Right atrium auricular region (tissue), 2 donors: ENCODE results near the gene RNF212. TPM values are rescaled to one million over a fixed set of nuclear protein-coding genes. Genes with fewer than 3 reads are reported as not detected.
"Not testable (repeated sequence)": the region's sequence is repeated elsewhere in the genome, so short reads cannot be mapped to it uniquely, and the experiment has no call there.

ENCODE experiments used
- DNase-seq: peaks from one replicate; pipeline ENCODE4 v3.0.0-alpha.2; 2019; ENCODE audit warnings: low spot score
- H3K27ac ChIP-seq, 2 donors: fragments of 200-600 bp; sonication (generic); 1 replicate in 1 of 2; 2 replicates in 1 of 2; pipeline ENCODE4 v1.5.1; 2016 to 2019
- H3K27me3 ChIP-seq, 2 donors: fragments of 200-600 bp; sonication (generic); one replicate each; pipeline versions ENCODE4 v1.5.1 to v1.6.0; 2017 to 2019
- H3K36me3 ChIP-seq: fragments of 200-600 bp; sonication (generic); one replicate; pipeline ENCODE4 v1.5.1; 2016
- H3K4me1 ChIP-seq, 2 donors: fragments of 200-600 bp; sonication (generic); one replicate each; pipeline versions ENCODE4 v1.5.1 to v1.6.0; 2017 to 2019
- H3K4me3 ChIP-seq, 2 donors: fragments of 200-600 bp; sonication (generic); 1 replicate in 1 of 2; 2 replicates in 1 of 2; pipeline ENCODE4 v1.5.1; 2017 to 2019; ENCODE audit warnings: mild to moderate bottlenecking in 1 of 2, moderate library complexity in 1 of 2
- H3K9me3 ChIP-seq, 2 donors: fragments of 200-600 bp; sonication (generic); one replicate each; pipeline ENCODE4 v1.5.1; 2019
- total RNA-seq, 2 donors: library from RNA; depleted of rRNA; stranded (reverse); fragments of >200 nt; gene quantifications; one replicate each; pipeline ENCODE4 v1.1.0, GENCODE V29; 2016
- TF ChIP-seq, protein P1 (sequence below), 2 donors: fragments of 200-600 bp; sonication (generic); IDR thresholded peaks; one replicate each; pipeline ENCODE4 v1.5.1; 2019; ENCODE audit warnings: antibody characterized with exemption in 2 of 2

Gene RNF212
- total RNA-seq, 2 donors from 2014 or later = 1.9 TPM

DNA sequence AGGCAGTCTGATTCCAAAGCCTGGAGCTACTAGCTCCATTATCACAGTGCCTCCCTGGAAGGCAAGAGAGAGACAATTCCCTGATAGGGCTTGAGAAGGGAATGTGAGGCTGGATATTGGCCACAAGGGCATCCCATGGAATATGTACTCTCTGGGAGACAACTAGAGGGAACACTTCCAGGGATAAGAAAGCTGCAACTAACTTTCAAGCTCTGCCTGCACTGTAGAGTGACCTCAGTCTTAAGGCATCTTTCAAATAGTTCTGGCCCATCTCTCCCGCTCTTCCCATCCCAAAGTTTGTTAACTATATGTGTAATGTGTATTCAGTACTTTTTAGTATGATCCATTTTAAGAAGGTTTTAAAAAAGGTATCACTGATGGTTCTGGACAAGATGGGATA, 13.1 kb upstream of the RNF212 start:
- DNase-seq = no peak
- Histone ChIP-seq H3K4me1 (no peaks in the 10 kb centered on the region), H3K9me3 (no peaks in the 10 kb centered on the region), H3K27ac (no peak overlapping the region), H3K27me3 (no peaks in the 10 kb centered on the region), H3K4me3 (no peak overlapping the region), H3K36me3 (no peaks in the 10 kb centered on the region)
- TF ChIP-seq, protein P1, sequence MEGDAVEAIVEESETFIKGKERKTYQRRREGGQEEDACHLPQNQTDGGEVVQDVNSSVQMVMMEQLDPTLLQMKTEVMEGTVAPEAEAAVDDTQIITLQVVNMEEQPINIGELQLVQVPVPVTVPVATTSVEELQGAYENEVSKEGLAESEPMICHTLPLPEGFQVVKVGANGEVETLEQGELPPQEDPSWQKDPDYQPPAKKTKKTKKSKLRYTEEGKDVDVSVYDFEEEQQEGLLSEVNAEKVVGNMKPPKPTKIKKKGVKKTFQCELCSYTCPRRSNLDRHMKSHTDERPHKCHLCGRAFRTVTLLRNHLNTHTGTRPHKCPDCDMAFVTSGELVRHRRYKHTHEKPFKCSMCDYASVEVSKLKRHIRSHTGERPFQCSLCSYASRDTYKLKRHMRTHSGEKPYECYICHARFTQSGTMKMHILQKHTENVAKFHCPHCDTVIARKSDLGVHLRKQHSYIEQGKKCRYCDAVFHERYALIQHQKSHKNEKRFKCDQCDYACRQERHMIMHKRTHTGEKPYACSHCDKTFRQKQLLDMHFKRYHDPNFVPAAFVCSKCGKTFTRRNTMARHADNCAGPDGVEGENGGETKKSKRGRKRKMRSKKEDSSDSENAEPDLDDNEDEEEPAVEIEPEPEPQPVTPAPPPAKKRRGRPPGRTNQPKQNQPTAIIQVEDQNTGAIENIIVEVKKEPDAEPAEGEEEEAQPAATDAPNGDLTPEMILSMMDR (IDR thresholded peaks at IDR 0.05) = no peak

DNA sequence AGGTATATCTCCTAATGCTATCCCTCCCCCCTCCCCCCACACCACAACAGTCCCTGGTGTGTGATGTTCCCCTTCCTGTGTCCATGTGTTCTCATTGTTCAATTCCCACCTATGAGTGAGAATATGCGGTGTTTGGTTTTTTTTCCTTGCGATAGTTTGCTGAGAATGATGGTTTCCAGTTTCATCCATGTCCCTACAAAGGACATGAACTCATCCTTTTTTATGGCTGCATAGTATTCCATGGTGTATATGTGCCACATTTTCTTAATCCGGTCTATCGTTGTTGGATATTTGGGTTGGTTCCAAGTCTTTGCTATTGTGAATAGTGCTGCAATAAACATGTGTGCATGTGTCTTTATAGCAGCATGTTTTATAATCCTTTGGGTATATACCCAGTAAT, 12.1 kb upstream of the RNF212 start:
- H3K27ac ChIP-seq, H3K4me3 ChIP-seq, H3K36me3 ChIP-seq, DNase-seq, H3K9me3 ChIP-seq, H3K27me3 ChIP-seq, H3K4me1 ChIP-seq: not testable (repeated sequence)

DNA sequence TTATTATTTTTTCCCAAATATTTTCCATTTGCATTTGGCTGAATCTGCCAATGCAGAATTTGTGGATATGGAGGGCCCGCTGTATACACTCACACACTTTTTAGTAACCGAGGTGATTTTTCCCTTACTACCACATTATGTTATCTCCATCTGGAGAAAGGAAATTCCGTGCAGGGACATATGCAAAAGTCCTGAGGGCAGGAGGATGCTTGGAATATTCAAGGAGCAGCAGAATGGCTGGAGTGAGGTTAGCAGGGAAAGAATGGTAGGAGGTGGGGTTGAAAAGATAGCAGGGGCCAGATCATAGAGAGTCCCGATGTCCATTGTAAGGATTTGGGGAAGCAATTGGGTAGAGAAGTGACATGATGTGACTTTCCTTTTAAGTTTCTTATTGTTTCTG, 11.5 kb upstream of the RNF212 start:
- TF ChIP-seq, protein P1 (IDR thresholded peaks at IDR 0.05) = no peak
- H3K27ac ChIP-seq = no peak overlapping the region
- H3K4me1 ChIP-seq = no peaks in the 10 kb centered on the region
- H3K36me3 ChIP-seq = no peaks in the 10 kb centered on the region
- DNase-seq = no peak
- H3K27me3 ChIP-seq = no peaks in the 10 kb centered on the region
- peaks cover 0 to 7% of the 10 kb centered on the region in 2 donors for H3K9me3 ChIP-seq
- H3K4me3 ChIP-seq = no peak overlapping the region

DNA sequence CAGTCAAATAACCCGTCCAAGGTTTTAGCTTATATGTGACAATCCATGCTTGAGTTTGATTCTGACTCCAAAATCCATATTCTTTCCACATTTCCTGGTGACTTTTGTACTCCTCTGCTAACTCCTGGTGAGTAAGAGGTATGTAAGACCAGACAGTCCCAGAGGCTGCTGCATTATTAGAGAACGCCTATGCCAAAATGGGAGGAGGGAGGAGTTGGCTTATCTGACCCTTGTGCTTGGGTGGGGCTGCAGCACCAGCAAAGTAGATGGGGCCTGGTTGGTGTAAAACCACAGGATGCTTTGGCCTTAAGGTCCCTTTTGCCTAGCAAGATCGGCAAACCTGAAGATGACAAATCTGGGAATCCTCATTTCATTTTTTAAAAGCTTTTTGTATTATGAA, 9.1 kb upstream of the RNF212 start:
- H3K27me3 ChIP-seq = no peaks in the 10 kb centered on the region
- DNase-seq = no peak
- H3K4me1 ChIP-seq = no peaks in the 10 kb centered on the region
- peaks cover 0 to 7% of the 10 kb centered on the region in 2 donors for H3K9me3 ChIP-seq
- TF ChIP-seq, protein P1 (IDR thresholded peaks at IDR 0.05) = no peak
- H3K27ac ChIP-seq = no peak overlapping the region
- H3K4me3 ChIP-seq = no peak overlapping the region
- no peaks in the 10 kb centered on the region for H3K36me3 ChIP-seq

DNA sequence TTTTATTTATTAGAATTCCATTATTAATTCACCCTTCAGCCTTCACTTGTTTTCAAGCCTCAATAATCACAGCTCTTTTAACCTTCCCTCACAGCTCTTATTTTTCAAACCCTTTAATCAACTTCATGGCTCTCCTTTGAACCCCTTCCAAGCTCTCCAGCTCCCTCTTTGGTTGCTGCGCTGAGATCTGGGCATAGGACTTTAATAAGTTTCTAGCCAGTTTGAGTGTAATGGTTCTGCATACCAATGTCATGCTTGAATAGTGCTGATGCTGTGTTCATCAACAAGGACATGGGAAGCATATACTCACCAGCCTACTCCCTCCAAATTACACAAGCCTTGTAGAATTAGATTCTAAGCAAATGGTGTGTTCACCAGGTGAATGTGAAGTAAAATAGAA, 3.5 kb upstream of the RNF212 start:
- Histone ChIP-seq H3K36me3 (no peaks in the 10 kb centered on the region), H3K27me3 (no peaks in the 10 kb centered on the region), H3K4me1 (peaks cover 0 to 5% of the 10 kb centered on the region in 2 donors), H3K4me3 (no peak overlapping the region), H3K27ac (no peak overlapping the region), H3K9me3 (peaks cover 0 to 7% of the 10 kb centered on the region in 2 donors)
- DNase-seq = no peak
- TF ChIP-seq, protein P1 (IDR thresholded peaks at IDR 0.05) = no peak

DNA sequence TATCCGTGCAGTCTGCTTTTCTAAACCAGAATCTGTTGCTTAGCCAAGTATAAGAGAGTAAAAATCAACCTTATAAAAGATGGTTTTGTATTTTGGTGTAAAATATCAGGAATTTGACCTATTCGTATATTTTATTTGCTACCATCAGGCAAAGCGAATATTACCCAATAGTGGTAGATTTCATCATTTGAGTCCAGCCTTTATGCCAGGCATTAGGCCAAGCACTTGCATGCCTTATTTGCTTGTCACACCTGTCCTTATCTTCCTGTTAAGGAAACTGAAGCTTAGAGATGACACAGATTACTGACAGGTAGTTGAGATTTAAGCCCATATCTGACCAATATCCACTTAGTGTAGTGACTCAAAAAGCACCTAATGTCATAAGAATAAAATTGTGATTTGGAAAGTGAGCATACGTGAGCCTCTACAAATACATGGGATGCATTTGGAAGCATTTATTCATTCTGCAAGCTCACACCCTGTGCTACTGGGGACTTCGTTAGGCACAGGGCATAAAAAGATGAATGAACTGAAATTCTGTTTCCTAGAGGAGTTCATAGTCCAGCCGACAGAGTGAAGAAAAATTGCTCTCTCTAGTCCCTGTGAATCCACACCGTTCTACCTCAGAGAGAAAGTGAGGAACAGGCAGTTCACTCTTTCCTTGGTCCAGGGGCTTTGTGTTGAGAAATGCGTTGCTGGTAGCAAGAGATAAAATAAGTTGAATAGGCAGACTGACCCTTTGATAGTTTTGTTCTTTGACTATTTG, 2.3 kb upstream of the RNF212 start:
- H3K4me3 ChIP-seq = no peak overlapping the region
- H3K27me3 ChIP-seq = no peaks in the 10 kb centered on the region
- no peaks in the 10 kb centered on the region for H3K36me3 ChIP-seq
- peaks cover 0 to 5% of the 10 kb centered on the region in 2 donors for H3K4me1 ChIP-seq
- TF ChIP-seq, protein P1 (IDR thresholded peaks at IDR 0.05) = no peak
- peaks cover 0 to 6% of the 10 kb centered on the region in 2 donors for H3K9me3 ChIP-seq
- H3K27ac ChIP-seq = no peak overlapping the region
- no peak for DNase-seq
